Keratinocyte (primary cell): ENCODE results near the gene JAZF1. TPM values are rescaled to one million over a fixed set of nuclear protein-coding genes. Genes with fewer than 3 reads are reported as not detected.

ENCODE experiments used
- DNase-seq: peaks from one replicate; pipeline ENCODE4 v3.0.0-alpha.2; 2011; ENCODE audit warnings: low read depth, missing footprints, low spot score
- FAIRE-seq: peaks from 2 replicates; lab custom pipeline; 2011; peaks lifted over from hg19 to GRCh38; lab: Jason Lieb, UNC
- H2AFZ ChIP-seq: 2 replicates; pipeline ENCODE4 v1.6.0; 2012; ENCODE audit warnings: low read length, control low read depth, inconsistent platforms; ENCODE audit not compliant: control insufficient read depth
- H3K27ac ChIP-seq: 2 replicates; pipeline ENCODE4 v1.5.1; 2011; ENCODE audit warnings: low read length; ENCODE audit not compliant: control insufficient read depth, insufficient read depth
- H3K27me3 ChIP-seq: 3 replicates; pipeline ENCODE4 v1.6.0; 2011; ENCODE audit warnings: low read length; ENCODE audit not compliant: control insufficient read depth, insufficient read depth; ENCODE audit errors: extremely low read depth
- H3K36me3 ChIP-seq, 2 experiments: 2 replicates in 1 of 2; 3 replicates in 1 of 2; pipeline ENCODE4 v1.5.1; 2011; ENCODE audit warnings: low read length in 2 of 2, mild to moderate bottlenecking in 1 of 2; ENCODE audit not compliant: control insufficient read depth in 2 of 2, insufficient read depth in 2 of 2; ENCODE audit errors: extremely low read depth in 1 of 2
- H3K4me1 ChIP-seq: 3 replicates; pipeline ENCODE4 v1.5.1; 2011; ENCODE audit warnings: low read length; ENCODE audit not compliant: control insufficient read depth, insufficient read depth; ENCODE audit errors: extremely low read depth
- H3K4me2 ChIP-seq: 3 replicates; pipeline ENCODE4 v1.6.0; 2011; ENCODE audit warnings: low read depth, low read length; ENCODE audit not compliant: control insufficient read depth, insufficient read depth; ENCODE audit errors: extremely low read depth
- H3K4me3 ChIP-seq, 3 experiments: fragments of 200-600 bp in 1 of 3; sonication (generic) in 1 of 3; 2 replicates in 2 of 3; 3 replicates in 1 of 3; pipeline ENCODE4 v1.5.1; 2011 to 2016; ENCODE audit warnings: low read length in 3 of 3, mild to moderate bottlenecking in 3 of 3, control low read depth in 2 of 3, inconsistent platforms in 1 of 3, low read depth in 1 of 3, mixed read lengths in 1 of 3, mixed run types in 1 of 3, moderate library complexity in 1 of 3; ENCODE audit not compliant: control insufficient read depth in 2 of 3, insufficient read depth in 2 of 3; ENCODE audit errors: extremely low read depth in 1 of 3
- H3K79me2 ChIP-seq: 2 replicates; pipeline ENCODE4 v1.6.0; 2012; ENCODE audit warnings: low read length; ENCODE audit not compliant: control insufficient read depth, insufficient read depth
- H3K9ac ChIP-seq: 3 replicates; pipeline ENCODE4 v1.6.0; 2011; ENCODE audit warnings: low read length; ENCODE audit not compliant: control insufficient read depth, insufficient read depth; ENCODE audit errors: extremely low read depth
- H3K9me1 ChIP-seq: 3 replicates; pipeline ENCODE4 v1.6.0; 2011; ENCODE audit warnings: low read length; ENCODE audit not compliant: control insufficient read depth, insufficient read depth; ENCODE audit errors: extremely low read depth
- H3K9me3 ChIP-seq: 2 replicates; pipeline ENCODE4 v1.5.1; 2012; ENCODE audit warnings: low read depth, low read length; ENCODE audit not compliant: control insufficient read depth
- H4K20me1 ChIP-seq: 3 replicates; pipeline ENCODE4 v1.6.0; 2011; ENCODE audit warnings: low read length; ENCODE audit not compliant: control insufficient read depth, insufficient read depth; ENCODE audit errors: extremely low read depth
- EZH2 ChIP-seq: IDR thresholded peaks from one replicate; pipeline ENCODE4 v1.6.1; 2012; ENCODE audit warnings: inconsistent platforms, mild to moderate bottlenecking, low read length, moderate library complexity
- dilution Hi-C: fragments of 300-500 bp; cut with MboI; formaldehyde crosslinking; loops from one replicate; pipeline ENCODE4 v1.7.0; 2020; ENCODE audit warnings: low sequenced_read_pairs; ENCODE audit not compliant: extremely low pct_ligation_motif_present
- polyA plus RNA-seq, 5 experiments: library from polyadenylated mRNA; depleted of rRNA in 3 of 5; stranded (reverse) in 3 of 5; stranded (forward) in 1 of 5; unstranded in 1 of 5; fragments of >200 nt; gene quantifications; 1 replicate in 1 of 5; 2 replicates in 3 of 5; 3 replicates in 1 of 5; pipeline versions ENCODE4 v1.2.1 to v1.2.3, GENCODE V29; 2011 to 2012; ENCODE audit warnings: missing spikeins in 2 of 5, low read depth in 1 of 5, low replicate concordance in 1 of 5
- TF ChIP-seq, protein P1 (sequence below), 3 experiments: IDR thresholded peaks in 1 of 3; conservative IDR thresholded peaks in 1 of 3; optimal IDR thresholded peaks in 1 of 3; 2 replicates in 2 of 3; 3 replicates in 1 of 3; pipeline versions ENCODE3 to v1.5.1; 2011; ENCODE audit warnings: low read length in 3 of 3, mild to moderate bottlenecking in 3 of 3, moderate library complexity in 2 of 3, control low read depth in 1 of 3, inconsistent platforms in 1 of 3; ENCODE audit not compliant: insufficient read depth in 2 of 3; ENCODE audit errors: extremely low read depth in 1 of 3

The JAZF1 gene
- polyA plus RNA-seq, 1 donor (not counting 4 experiments of a cell fraction or from before 2014, with no cell fraction given), result 2.5 TPM

GRCh38 chr7:28203508-28204240 is 23.1 kb upstream of the JAZF1 start:
- H3K79me2 ChIP-seq, result no peaks in the 10 kb centered on the region
- H3K4me3 ChIP-seq, result no peak overlapping the region
- FAIRE-seq (no peak), DNase-seq (no peak)
- no peak overlapping the region for H3K4me2 ChIP-seq
- H3K36me3 ChIP-seq, result no peaks in the 10 kb centered on the region
- no peak for TF ChIP-seq EZH2
- H3K9ac ChIP-seq, result no peak overlapping the region
- no peaks in the 10 kb centered on the region for H4K20me1 ChIP-seq
- no peaks in the 10 kb centered on the region for H3K9me3 ChIP-seq
- no peaks in the 10 kb centered on the region for H3K9me1 ChIP-seq
- dilution Hi-C loops, result no loop called here
- H3K4me1 ChIP-seq, result peaks cover 8% of the 10 kb centered on the region
- H3K27ac ChIP-seq, result no peak overlapping the region
- peaks cover 4% of the 10 kb centered on the region for H3K27me3 ChIP-seq
- no peak overlapping the region for H2AFZ ChIP-seq

DNA sequence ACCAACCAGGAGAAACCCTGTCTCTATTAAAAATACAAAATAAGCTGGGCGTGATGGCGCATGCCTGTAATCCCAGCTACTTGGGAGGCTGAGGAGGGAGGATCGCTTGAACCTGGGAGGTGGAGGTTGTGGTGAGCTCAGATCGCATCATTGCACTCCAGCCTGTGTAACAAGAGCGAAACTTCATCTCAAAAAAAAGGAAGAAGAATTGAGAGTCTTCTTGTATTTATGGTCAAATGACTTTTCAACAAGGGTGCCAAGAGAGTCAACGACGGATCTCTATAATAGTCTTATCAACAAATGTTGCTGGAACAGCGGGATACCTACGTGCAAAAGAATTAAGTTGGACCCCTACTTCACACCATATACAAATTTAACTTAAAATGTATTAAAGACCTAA is 21.6 kb upstream of the JAZF1 start:
- DNase-seq, result no peak
- Histone ChIP-seq H3K9ac (no peak overlapping the region), H3K27me3 (peaks cover 4% of the 10 kb centered on the region), H4K20me1 (no peaks in the 10 kb centered on the region), H3K79me2 (no peaks in the 10 kb centered on the region), H3K4me3 (no peak overlapping the region), H3K36me3 (no peaks in the 10 kb centered on the region), H2AFZ (no peak overlapping the region), H3K4me1 (peaks cover 4% of the 10 kb centered on the region), H3K27ac (no peak overlapping the region), H3K9me1 (no peaks in the 10 kb centered on the region), H3K9me3 (no peaks in the 10 kb centered on the region), H3K4me2 (no peak overlapping the region)
- TF ChIP-seq, protein P1, sequence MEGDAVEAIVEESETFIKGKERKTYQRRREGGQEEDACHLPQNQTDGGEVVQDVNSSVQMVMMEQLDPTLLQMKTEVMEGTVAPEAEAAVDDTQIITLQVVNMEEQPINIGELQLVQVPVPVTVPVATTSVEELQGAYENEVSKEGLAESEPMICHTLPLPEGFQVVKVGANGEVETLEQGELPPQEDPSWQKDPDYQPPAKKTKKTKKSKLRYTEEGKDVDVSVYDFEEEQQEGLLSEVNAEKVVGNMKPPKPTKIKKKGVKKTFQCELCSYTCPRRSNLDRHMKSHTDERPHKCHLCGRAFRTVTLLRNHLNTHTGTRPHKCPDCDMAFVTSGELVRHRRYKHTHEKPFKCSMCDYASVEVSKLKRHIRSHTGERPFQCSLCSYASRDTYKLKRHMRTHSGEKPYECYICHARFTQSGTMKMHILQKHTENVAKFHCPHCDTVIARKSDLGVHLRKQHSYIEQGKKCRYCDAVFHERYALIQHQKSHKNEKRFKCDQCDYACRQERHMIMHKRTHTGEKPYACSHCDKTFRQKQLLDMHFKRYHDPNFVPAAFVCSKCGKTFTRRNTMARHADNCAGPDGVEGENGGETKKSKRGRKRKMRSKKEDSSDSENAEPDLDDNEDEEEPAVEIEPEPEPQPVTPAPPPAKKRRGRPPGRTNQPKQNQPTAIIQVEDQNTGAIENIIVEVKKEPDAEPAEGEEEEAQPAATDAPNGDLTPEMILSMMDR (optimal IDR thresholded peaks at IDR 0.05 in 1 of 3, IDR thresholded peaks at IDR 0.05 in 1 of 3, conservative IDR thresholded peaks at IDR 0.05 in 1 of 3; ENCODE audit: extremely low read depth in 1 of 3, insufficient read depth in 2 of 3, low read length in 3 of 3), result no peak
- TF ChIP-seq EZH2, result no peak
- dilution Hi-C loops, result no loop called here
- no peak for FAIRE-seq
